Panc1 (cell line): ENCODE data around the gene UBTD2. TPM values are rescaled to one million over a fixed set of nuclear protein-coding genes. Genes with fewer than 3 reads are reported as not detected.
"Not testable (repeated sequence)": the region's sequence is repeated elsewhere in the genome, so short reads cannot be mapped to it uniquely, and the experiment has no call there.

Experiments used
- ATAC-seq: fragments of 200-7000 bp; cut with Tn5 transposase; 2 replicates; pipeline ENCODE4 v1.9.1; 2020; ENCODE audit warnings: mild to moderate bottlenecking, moderate library complexity
- BruUV-seq: library from RNA; stranded (reverse); fragments of 400-500 nt; replicated peaks from 2 replicates; lab custom pipeline; 2021; lab: Mats Ljungman, UMichigan
- CTCF ChIA-PET: fragments of 300-600 bp; sonication (Branson Sonifier 250); formaldehyde crosslinking; loops from one replicate; lab custom pipeline; 2022; ENCODE audit warnings: antibody characterized with exemption; lab: Charles Lee
- POLR2A ChIA-PET: fragments of 300-600 bp; sonication (Branson Sonifier 250); formaldehyde crosslinking; loops from one replicate; lab custom pipeline; 2022; ENCODE audit warnings: antibody characterized with exemption; lab: Charles Lee
- DNase-seq: peaks from one replicate; pipeline ENCODE4 v3.0.0-alpha.2; 2010; ENCODE audit warnings: low read depth, low spot score
- H3K27ac ChIP-seq: 2 replicates; pipeline ENCODE4 v1.5.1; 2011; ENCODE audit warnings: mild to moderate bottlenecking, low read length, inconsistent platforms
- H3K27me3 ChIP-seq: fragments of 200-500 bp; sonication (Bioruptor generic); 2 replicates; pipeline ENCODE4 v1.6.0; 2014; ENCODE audit warnings: low read length, inconsistent platforms; ENCODE audit not compliant: control insufficient read depth, insufficient read depth
- H3K36me3 ChIP-seq: fragments of 200-500 bp; sonication (Bioruptor generic); 2 replicates; pipeline ENCODE4 v1.5.1; 2014; ENCODE audit warnings: inconsistent platforms, mild to moderate bottlenecking, low read length, moderate library complexity; ENCODE audit not compliant: control insufficient read depth, insufficient read depth
- H3K4me1 ChIP-seq: 2 replicates; pipeline ENCODE4 v1.5.1; 2011; ENCODE audit warnings: inconsistent platforms, mild to moderate bottlenecking, low read length, moderate library complexity; ENCODE audit not compliant: control insufficient read depth, insufficient read depth
- H3K4me3 ChIP-seq, 2 experiments: 2 replicates each; pipeline ENCODE4 v1.5.1; 2011 to 2012; ENCODE audit warnings: low read depth in 2 of 2, low read length in 2 of 2, mild to moderate bottlenecking in 2 of 2, inconsistent platforms in 1 of 2, moderate library complexity in 1 of 2
- H3K9me3 ChIP-seq: fragments of 200-500 bp; sonication (Bioruptor generic); 2 replicates; pipeline ENCODE4 v1.5.1; 2014; ENCODE audit warnings: low read depth, mild to moderate bottlenecking, inconsistent platforms, low read length, moderate library complexity; ENCODE audit not compliant: control insufficient read depth, insufficient read depth
- CTCF ChIP-seq: fragments of 450-650 bp; IDR thresholded peaks from 2 replicates; pipeline ENCODE4 v1.5.1; 2017; ENCODE audit warnings: mild to moderate bottlenecking
- POLR2AphosphoS5 ChIP-seq: IDR thresholded peaks from 2 replicates; pipeline ENCODE4 v1.6.1; 2012; ENCODE audit warnings: mild to moderate bottlenecking, low read depth, low read length, moderate library complexity
- SIN3A ChIP-seq: IDR thresholded peaks from 2 replicates; pipeline ENCODE4 v1.6.1; 2012; ENCODE audit warnings: low read depth, mild to moderate bottlenecking, low read length, moderate library complexity, borderline replicate concordance; ENCODE audit not compliant: insufficient read depth
- TCF7L2 ChIP-seq: IDR thresholded peaks from 2 replicates; pipeline ENCODE4 v1.6.1; 2011; ENCODE audit warnings: mild to moderate bottlenecking, low read depth, low read length, inconsistent platforms
- in situ Hi-C: cut with HindIII; loops from 2 replicates; pipeline ENCODE4 v1.10.0; 2016; ENCODE audit warnings: low sequenced_read_pairs, low pct_unique_long_range_greater_than_20kb
- intact Hi-C: fragments of 100-400 bp; cut with micrococcal nuclease; formaldehyde crosslinking; loops from one replicate; pipeline ENCODE4 v1.10.0; 2022; ENCODE audit not compliant: unreplicated experiment
- total RNA-seq: library from RNA; stranded (reverse); gene quantifications from one replicate; pipeline ENCODE4 v1.2.1, GENCODE V29; 2021; ENCODE audit not compliant: unreplicated experiment
- TF ChIP-seq, protein P1 (sequence below), 2 experiments: IDR thresholded peaks; 2 replicates each; pipeline ENCODE4 v1.6.1; 2011 to 2012; ENCODE audit warnings: low read depth in 2 of 2, control low read depth in 1 of 2, low read length in 1 of 2, mild to moderate bottlenecking in 1 of 2, moderate library complexity in 1 of 2; ENCODE audit not compliant: insufficient read depth in 1 of 2

The UBTD2 gene
- total RNA-seq, 1 experiment from 2014 or later = 32.5 TPM

DNA sequence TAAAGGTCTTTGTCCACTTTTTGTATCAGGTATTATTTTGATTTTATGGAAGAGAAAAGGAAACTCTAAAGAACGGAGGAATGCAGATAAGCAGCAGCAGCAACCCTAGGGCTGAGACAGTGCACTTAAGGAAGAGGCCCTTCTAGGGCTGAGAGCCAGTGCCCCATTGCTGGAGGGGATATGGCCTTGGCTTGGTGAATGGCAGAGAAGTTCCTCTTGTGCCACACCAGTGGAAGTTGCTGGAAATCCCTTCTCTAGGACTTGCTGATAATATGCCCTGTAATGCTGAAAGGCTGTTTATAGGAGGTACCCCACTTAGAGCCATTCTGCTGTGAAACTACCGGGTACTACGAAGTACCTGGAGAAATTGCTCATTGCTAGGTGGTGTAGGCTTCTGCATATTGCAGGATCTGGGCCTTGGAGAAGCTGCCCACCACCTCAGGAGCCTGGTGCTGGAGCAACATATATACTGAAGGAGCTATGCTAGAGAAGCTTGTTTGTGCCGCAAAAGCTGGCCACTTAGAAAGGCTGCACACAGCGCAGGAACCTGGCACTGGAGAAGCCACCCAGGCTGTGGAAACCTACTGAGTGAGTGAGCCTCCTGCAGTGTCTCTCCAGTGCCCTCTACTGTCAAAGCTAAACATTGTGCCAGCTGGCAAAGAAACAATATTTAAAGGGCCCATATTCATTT, 9.6 kb upstream of the UBTD2 start:
- BruUV-seq = no TSS peak
- in situ Hi-C loops = no loop called here
- ATAC-seq (peak; percentile 98), DNase-seq (peak; percentile 59)
- Histone ChIP-seq H3K4me3 (no peak overlapping the region; a peak in 1 of 4 replicates), H3K27me3 (no peaks in the 10 kb centered on the region), H3K27ac (peak overlapping the region; percentile 63), H3K9me3 (no peaks in the 10 kb centered on the region), H3K4me1 (peaks cover 10% of the 10 kb centered on the region), H3K36me3 (no peaks in the 10 kb centered on the region)
- TF ChIP-seq CTCF = peak; percentile 98
- TF ChIP-seq POLR2AphosphoS5 = no peak
- CTCF ChIA-PET = interaction anchor here (0.5 to 0.8 kb wide), 5 partner anchors 20 to 187 kb away, joined by 3 to 8 read pairs (median 4); no protein-coding TSS in a partner anchor
- POLR2A ChIA-PET = no interaction called here
- intact Hi-C loops = loop anchor here (5.0 kb wide), 1 partner anchor 79 kb away; no protein-coding TSS in a partner anchor

- H3K4me1 ChIP-seq, POLR2A ChIA-PET, H3K27ac ChIP-seq, H3K27me3 ChIP-seq, DNase-seq, H3K9me3 ChIP-seq, in situ Hi-C loops, H3K4me3 ChIP-seq, BruUV-seq, H3K36me3 ChIP-seq, ATAC-seq: not testable (repeated sequence)
- intact Hi-C loops = loop anchor here (5.0 kb wide), 1 partner anchor 80 kb away; no protein-coding TSS in a partner anchor
- CTCF ChIA-PET = interaction anchor here (0.6 to 0.7 kb wide), 4 partner anchors 22 to 173 kb away, joined by 3 to 8 read pairs (median 4); no protein-coding TSS in a partner anchor
Observed at GRCh38 chr5:172291837-172292236, 8.3 kb upstream of the UBTD2 start.

- intact Hi-C loops = loop anchor here (10.0 kb wide), 1 partner anchor 94 kb away; the partner anchor contains the start of gene EFCAB9
Observed at GRCh38 chr5:172288465-172288864, 4.9 kb upstream of the UBTD2 start.

More at GRCh38 chr5:172288465-172288864, 4.9 kb upstream of the UBTD2 start:
- in situ Hi-C loops = no loop called here
- ATAC-seq (no peak), DNase-seq (no peak)
- peaks cover 19% of the 10 kb centered on the region for H3K4me1 ChIP-seq
- BruUV-seq = no TSS peak
- ChIA-PET CTCF (interaction anchor here (0.7 to 0.8 kb wide), 2 partner anchors 66 to 90 kb away, joined by 3 to 10 read pairs; no protein-coding TSS in a partner anchor), POLR2A (interaction anchor here (0.6 kb wide), 1 partner anchor 192 kb away, joined by 5 read pairs; no protein-coding TSS in a partner anchor)
- no peak overlapping the region for H3K4me3 ChIP-seq
- no peaks in the 10 kb centered on the region for H3K27me3 ChIP-seq
- no peaks in the 10 kb centered on the region for H3K36me3 ChIP-seq
- TF ChIP-seq, protein P1, sequence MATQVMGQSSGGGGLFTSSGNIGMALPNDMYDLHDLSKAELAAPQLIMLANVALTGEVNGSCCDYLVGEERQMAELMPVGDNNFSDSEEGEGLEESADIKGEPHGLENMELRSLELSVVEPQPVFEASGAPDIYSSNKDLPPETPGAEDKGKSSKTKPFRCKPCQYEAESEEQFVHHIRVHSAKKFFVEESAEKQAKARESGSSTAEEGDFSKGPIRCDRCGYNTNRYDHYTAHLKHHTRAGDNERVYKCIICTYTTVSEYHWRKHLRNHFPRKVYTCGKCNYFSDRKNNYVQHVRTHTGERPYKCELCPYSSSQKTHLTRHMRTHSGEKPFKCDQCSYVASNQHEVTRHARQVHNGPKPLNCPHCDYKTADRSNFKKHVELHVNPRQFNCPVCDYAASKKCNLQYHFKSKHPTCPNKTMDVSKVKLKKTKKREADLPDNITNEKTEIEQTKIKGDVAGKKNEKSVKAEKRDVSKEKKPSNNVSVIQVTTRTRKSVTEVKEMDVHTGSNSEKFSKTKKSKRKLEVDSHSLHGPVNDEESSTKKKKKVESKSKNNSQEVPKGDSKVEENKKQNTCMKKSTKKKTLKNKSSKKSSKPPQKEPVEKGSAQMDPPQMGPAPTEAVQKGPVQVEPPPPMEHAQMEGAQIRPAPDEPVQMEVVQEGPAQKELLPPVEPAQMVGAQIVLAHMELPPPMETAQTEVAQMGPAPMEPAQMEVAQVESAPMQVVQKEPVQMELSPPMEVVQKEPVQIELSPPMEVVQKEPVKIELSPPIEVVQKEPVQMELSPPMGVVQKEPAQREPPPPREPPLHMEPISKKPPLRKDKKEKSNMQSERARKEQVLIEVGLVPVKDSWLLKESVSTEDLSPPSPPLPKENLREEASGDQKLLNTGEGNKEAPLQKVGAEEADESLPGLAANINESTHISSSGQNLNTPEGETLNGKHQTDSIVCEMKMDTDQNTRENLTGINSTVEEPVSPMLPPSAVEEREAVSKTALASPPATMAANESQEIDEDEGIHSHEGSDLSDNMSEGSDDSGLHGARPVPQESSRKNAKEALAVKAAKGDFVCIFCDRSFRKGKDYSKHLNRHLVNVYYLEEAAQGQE (IDR thresholded peaks at IDR 0.05; ENCODE audit: insufficient read depth in 1 of 2, low read depth in 2 of 2, low read length in 1 of 2) = no peak
- TF ChIP-seq TCF7L2 (no peak), CTCF (no peak), SIN3A (no peak), POLR2AphosphoS5 (no peak)
- no peak overlapping the region for H3K27ac ChIP-seq
- H3K9me3 ChIP-seq = no peaks in the 10 kb centered on the region
